GM21423 (cell line): ENCODE data around the gene CDK10.
"Not testable (repeated sequence)": the region's sequence is repeated elsewhere in the genome, so short reads cannot be mapped to it uniquely, and the experiment has no call there.

Experiments
- ATAC-seq: cut with Tn5 transposase; IDR thresholded peaks from one replicate; pipeline ENCODE4 v1.9.1; 2021; ENCODE audit warnings: mild to moderate bottlenecking, moderate library complexity; ENCODE audit not compliant: unreplicated experiment

Gene CDK10

GRCh38 chr16:89695086-89695874 is 8.8 kb downstream of the CDK10 start:
- ATAC-seq, result no peak

DNA sequence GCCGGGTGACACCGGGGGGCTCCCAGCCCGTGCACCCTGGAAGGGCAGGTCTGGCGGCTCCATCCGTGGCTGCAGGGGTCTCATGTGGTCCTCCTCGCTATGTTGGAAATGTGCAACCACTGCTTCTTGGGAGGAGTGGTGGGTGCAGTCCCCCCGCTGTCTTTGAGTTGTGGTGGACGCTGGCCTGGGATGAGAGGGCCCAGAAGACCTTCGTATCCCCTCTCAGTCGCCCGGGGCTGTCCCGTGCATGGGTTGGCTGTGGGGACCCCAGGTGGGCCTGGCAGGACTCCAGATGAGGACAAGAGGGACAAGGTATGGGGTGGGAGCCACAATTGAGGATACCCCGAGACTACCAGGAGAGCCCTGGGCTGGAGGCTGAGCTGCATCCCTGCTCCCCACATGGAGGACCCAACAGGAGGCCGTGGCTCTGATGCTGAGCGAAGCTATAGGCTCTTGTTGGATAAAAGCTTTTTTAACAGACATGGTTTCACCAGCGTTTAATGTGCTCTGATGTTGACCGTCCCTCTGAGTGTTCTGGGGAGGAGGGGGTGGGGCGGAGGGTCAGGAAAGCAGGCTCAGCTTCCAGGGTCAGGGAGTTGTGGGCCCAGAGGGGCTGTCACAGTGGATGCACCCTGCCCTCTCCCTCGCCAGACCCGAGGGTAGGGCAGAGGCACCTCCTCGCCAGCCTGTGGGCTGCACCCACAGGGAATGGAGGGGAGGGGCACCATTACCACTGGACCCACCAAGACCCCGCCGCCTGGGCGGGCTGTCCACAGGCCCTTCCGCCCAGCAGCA is 9.6 kb downstream of the CDK10 start:
- no peak for ATAC-seq

- no peak for ATAC-seq
Measured at GRCh38 chr16:89696670-89697128, 10.2 kb downstream of the CDK10 start.

- ATAC-seq, result no peak
Measured at GRCh38 chr16:89697161-89697615, 10.7 kb downstream of the CDK10 start.

- ATAC-seq, result no peak
Measured at GRCh38 chr16:89697616-89698331, 11.3 kb downstream of the CDK10 start.

- not testable (repeated sequence) for ATAC-seq
Measured at GRCh38 chr16:89698717-89699116, 12.2 kb downstream of the CDK10 start.

DNA sequence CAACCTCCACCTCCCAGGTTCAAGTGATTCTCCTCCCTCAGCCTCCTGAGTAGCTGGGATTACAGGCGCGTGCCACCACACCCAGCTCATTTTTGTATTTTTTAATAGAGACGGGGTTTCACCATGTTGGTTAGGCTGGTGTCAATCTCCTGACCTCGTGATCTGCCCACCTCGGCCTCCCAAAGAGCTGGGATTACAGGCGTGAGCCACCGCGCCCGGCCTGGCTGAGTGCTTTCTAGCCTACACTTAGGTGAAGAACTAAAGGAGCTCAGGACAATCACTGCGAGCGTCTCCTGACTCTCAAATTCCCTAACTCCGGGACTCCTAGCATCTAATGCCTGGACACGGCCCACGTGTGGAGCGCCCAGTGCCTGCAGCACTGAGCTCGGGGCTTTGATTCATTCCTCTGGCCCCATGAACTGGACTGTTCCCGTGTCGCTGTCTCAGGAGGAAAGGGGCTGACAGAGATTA is 13.2 kb downstream of the CDK10 start:
- not testable (repeated sequence) for ATAC-seq

- ATAC-seq, result peak; percentile 41
Measured at GRCh38 chr16:89700100-89700648, 13.7 kb downstream of the CDK10 start.

DNA sequence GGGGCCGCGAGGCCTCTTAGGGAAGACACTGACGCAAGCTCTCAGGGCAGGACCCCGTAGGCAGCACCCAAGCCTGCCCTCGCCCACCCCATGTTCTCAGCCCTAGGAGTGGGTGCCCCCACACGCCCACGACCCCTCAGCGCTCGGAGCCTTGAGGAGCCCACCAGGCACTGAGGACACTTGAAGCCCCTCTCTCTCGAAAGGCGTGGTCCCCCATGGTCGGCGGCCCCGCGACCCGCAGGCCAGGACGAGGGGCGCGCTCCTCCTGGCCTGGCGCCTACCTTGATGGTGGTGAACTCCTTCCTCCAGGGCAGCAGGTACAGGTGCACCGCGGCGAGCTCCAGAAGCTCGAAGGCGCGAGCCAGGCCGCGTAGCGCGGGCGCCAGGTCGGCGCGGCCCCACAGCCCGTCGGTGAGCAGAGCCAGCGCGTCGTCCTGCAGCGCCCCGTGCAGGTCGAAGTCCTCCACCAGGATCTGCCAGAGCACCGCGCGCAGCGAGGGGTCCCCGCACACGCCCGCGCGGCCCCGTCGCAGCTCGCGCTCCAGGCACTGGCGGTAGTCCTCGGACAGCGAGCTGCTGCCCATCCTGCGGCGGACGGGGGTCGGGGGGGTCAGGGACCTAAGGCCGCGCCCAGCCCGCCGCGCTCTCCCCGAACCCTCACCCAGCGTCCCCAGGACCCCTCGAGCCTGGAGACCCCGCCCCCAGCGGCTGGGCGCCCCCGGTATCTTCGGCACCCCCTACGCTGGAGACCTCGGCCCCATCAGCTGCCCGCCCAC is 14.3 kb downstream of the CDK10 start:
- peak; percentile 18 for ATAC-seq

DNA sequence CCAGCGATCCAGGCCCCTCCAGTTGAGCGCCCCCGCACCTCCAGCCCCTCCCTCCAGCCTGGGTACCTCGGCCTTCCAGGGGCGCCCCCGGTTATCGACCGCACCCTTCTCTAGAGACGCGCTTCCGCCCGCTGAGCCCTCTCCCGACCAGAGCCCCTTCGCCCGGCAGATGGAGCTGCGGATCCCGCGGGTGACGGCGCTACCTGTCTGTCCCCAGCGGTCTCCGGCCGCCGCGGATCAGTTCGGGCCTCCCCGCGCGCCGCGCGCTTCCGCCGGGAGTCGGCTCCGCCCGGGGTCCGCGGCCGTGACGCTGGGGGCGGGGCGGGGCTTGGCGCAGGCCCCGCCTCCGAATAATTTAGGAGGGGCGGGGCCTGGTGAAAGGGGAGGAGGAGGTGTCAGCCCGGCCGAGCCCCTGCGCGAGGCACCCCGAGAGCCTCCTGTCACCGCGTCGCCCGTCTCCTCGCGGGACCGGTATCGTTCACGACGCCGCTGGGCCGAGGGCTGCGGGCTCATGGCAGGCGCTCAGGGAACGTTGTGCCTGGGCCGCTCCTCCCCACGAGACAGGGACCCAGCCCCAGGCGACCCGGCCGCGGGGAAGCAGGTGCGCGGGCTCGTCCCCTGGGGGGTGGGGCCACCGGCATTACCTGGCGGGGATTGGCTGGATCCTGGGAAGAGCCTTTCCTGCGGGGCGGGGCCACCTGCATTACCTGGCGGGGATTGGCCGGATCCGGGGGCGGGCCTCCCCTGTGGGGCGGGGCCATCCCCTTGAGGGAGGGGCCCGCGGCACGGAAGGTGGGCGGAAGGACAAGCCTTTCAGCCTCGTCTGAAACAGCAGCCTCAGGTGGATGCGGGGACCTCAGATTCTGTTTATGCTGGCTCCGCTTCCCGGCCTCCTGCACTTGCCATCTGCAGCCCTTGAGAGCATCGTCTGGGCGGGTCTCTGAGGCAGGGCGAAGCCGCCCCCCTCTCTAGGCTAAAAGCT is 15.2 kb downstream of the CDK10 start, which contains the start of gene SPATA2L:
SPATA2L (minus strand) TSS at position 281 of the 982 bp plus-strand sequence. CDS start 473 bp downstream, outside the sequence.
- peak; percentile 56 for ATAC-seq

GRCh38 chr16:89704281-89704680 is 17.8 kb downstream of the CDK10 start:
- ATAC-seq, result no peak

- ATAC-seq, result no peak
Measured at GRCh38 chr16:89705006-89705405, 18.5 kb downstream of the CDK10 start.

GRCh38 chr16:89706518-89707260 is 20.2 kb downstream of the CDK10 start:
- ATAC-seq, result no peak

DNA sequence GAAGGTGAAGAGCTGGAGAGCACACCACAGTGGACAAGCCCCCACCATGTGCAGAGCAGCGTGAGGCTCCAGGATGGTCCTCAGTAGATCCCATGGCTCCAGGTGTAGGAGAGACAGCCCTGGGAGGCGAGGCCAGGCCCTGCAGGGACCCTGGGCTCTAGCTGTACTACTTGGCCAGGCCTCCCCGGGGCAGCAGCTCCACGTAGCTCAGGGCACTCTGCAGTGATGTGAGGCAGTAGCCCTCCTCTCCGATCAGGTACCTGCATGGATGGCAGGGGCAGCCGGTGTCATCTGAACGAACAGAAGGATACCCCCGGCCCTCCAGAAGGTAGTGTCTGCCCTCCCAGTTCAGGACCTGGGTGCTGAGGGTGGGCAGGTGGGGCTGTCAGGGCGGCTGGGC is 21.2 kb downstream of the CDK10 start:
- no peak for ATAC-seq

DNA sequence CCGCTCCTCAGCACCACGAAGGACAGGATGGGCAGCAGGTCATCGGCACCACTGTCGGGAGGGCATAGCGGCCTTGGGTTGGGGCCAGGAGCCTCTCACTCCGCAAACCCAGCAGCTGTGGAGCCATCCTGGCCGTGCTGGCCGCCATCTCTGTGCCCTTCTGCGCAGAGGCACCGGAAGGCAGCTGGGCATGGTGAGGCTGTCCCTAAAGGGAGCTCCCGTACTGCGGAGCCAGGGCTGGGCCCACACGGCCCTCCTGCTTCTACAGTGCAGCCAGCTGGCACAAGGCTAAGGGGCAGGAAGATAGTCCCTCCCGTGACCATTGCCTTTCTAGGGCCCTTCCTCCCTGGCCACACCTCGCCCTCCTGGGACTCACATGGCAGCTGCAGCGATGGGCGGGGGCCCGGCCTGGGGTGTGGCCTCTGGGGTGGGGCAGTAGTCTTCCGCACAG is 22.0 kb downstream of the CDK10 start:
- no peak for ATAC-seq

- no peak for ATAC-seq
Measured at GRCh38 chr16:89709166-89709565, 22.7 kb downstream of the CDK10 start.

DNA sequence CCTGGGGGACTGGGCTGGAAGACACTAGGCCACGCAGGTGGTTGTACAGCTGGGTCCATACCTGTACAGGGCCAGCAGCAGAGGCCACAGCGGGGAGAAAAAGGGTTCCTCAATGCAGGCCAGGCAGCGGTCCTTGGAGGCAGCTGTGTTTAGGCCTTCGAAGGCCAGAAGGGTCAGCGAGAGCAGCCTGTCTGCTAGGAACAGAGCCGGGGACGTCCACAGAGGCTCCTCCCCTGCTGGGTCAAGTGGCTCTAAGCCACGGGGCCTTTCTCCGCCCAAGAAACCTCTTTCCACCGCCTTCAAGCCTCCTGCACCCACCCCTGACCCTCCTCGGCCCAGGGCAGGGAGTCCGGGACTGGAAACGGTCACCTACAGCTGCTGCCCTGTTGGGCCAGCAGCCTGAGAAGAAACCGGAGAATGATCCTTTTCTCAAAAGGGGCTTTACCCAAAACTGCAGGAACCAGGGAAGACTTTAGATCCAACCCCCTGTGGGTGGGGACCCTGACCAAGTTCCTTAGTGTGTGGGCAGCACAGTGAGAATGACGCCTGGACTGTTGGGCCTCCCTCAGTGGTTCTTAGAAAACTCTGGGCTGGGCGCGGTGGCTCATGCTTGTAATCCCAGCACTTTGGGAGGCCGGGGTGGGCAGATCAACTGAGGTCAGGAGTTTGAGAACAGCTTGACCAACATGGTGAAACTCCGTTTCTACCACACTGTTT is 23.4 kb downstream of the CDK10 start:
- no peak for ATAC-seq
